ENCODE results near the gene HES1.
"Not testable (repeated sequence)": the region's sequence is repeated elsewhere in the genome, so short reads cannot be mapped to it uniquely, and the experiment has no call there.

The HES1 gene

GRCh38 chr3:194128919-194129295, 7.0 kb upstream of the HES1 start:
- not testable (repeated sequence) for DNase-seq

- DNase-seq, result no peak
Observed at GRCh38 chr3:194129581-194130133, 6.3 kb upstream of the HES1 start.

DNA sequence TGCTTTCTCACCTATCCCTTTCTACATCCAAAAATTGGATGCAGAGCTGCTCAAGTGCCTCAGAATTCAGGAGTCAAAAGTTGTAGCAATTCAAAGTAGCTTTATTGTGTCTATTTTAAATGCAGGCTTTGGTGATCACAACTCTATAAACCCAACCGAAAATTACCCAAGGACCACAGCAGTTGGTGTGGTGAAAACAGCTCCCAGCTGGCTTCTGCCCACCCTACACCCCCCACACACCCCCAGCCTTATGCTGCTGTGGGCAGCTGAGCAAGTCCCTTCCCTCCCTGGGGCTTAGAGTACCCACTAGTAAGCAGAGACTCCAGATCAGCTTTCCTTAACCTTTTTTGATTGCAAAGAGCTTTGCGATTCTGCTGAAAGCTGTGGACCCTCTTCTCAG, 5.8 kb upstream of the HES1 start:
- no peak for DNase-seq

DNA sequence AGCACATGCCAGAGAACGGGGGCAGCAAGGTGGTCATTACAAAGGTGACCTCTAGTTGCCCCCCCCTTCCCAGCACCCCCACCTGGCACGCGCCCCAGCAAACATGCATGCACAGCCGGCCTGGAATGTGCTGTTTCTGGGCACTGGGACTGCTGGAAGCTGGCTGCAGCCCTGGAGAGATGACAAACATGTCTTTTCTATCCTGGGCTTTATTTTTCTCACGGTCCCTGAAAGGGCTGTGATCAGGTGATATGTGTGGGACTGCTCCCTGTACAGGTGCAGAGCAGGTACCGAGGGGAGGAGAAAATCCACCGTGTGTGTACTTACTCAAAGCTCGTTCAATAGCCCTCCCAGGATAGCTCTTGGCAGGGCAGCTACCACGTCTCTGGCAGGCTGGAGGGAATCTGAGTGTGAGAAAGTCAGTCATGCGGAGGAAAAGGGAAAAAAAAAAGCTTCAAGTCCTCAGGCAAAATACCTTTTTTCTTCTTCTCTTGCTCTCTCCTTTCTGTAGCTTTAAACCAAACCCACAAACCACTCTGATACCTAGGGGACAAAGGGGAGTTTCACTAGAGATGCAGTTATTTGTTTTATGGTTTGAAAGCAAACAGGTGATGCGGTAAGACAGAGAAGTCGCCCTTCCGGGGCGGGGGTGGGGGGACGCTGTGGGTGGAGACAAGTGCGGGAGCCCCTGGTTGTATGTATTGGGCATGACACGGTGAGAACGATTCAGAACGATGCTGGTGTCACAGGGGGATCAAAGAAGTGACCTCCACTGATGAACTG, 5.0 kb upstream of the HES1 start:
- no peak for DNase-seq

DNA sequence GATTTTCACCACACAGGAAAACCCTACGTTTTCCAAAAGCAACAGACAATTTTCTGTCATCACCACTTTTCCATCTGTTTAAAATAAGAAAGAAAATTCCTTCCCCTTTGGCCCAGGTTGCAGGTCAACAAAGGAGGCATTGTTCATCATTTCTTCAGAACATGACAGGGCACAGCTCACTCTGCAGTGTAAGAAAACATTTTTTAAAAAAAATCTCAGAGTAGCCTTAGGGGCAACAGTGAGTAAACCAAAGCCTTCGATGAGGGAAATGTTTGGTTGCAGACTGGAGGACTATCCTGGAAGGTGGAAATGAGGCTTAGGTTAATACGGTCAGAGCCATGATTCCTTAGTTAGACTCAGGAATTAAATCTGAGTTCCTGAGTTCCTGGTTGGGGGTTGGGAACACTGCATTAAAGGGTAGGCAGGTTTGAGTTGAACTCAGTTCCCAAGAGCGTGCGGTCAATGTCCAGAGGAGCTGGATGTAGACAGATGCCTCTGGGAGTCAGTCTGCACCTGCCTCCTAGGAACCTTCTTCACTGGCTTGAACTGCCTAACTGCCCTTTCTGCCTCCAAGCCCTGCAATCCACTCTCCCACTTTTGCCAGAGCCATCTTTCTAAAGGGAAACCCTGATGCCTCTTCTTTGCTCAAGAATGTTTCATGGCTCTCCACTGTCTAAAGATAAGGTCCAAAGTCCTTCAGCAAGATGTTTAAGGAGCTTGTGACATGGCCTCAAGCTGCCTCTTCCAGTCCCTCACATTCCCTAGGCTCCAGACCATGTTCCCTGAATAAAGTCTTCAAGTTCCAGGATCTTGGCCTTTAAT, 3.3 kb upstream of the HES1 start:
- no peak for DNase-seq

DNA sequence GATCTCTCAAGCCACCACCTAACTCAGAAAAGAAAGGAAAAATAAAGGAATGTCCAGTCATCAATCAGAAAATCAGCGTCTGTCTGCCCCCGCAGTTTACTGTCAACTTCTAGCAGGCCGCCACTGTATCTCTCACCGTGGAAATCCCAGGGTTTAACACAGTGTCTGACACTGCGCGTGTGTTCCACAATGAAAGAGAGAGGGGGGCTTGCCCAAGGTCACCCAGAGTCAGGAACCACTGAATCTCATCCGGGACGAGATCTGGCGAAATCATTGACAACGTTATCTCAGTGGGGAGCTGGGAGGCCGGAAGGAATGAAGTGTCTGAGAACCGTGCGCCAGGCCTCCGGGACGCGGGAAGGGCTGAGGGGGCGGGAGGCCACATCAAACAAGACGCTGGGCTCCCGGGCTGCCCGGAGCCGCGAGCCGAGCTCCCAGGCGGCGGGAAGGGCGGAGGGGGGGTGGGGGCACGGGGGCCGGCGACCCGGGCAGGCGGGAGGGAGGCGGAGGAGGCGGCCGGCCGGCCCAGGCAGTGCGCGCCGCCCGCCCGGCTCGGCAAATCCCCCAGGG, 2.2 kb upstream of the HES1 start:
- DNase-seq, result no peak

GRCh38 chr3:194134231-194134756, 1.7 kb upstream of the HES1 start:
- DNase-seq, result no peak

DNA sequence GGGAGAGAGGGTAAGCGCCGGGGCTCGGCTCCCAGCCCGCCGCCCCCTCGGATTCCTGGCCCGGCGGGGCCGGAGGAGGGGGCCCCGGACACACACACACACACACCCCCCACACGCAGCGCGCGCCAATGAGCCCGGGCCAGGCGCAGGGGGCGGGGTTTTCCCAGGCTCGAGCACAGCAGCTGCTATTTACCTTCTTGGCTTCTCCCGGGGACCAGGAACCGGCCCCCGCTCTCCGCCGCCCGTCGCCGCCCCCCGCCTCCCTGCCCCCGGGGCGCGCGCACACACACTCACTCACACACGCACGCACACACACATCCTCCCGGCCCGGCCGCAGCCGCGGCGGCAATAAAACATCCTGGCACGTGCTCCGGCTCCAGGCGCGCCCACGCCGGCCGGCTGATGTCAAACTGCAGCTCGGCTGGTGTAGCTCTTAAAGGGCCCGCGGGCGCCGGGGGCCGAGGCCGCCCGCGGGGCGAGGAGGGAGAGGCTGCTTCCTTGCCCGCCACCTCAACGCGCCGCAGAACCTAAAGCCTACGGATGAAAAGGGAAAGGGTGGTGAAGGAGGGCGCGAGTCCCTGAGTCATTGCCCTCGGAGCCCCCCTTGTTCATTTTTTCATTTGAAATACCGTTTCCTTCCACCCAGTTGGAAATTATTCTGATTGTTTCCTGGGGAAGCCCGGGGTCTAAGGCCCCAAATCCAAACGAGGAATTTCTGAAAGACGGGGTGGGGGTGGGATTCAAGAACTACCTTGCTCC, 1.0 kb upstream of the HES1 start:
- DNase-seq, result peak; percentile 88

GRCh38 chr3:194135516-194135805, 487 bp upstream of the HES1 start:
- no peak for DNase-seq

GRCh38 chr3:194136519-194137007, 615 bp downstream of the HES1 start:
- no peak for DNase-seq

DNA sequence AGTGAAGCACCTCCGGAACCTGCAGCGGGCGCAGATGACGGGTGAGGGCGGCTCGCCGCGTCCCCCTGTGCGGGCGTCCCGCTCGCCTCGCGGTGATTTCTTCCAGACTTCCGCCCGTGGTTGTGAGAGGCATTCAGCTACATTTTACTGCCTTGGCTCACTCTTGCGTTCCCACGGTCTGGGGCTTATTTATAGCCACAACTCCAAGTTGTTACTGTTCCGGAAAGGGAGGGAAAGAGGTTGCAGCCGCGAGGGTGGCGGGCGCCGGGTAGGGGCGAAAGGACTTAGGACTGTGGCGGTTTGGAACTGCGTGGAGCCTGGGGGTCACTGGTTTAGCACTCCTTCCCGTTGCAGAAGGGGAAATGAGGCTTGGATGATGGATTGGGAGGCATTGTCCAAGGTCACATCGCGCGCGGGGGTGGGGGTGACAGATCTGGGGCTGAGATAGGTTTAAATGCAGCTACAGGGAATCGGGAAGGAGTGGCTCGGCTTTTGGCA, 1.1 kb downstream of the HES1 start:
- no peak for DNase-seq

DNA sequence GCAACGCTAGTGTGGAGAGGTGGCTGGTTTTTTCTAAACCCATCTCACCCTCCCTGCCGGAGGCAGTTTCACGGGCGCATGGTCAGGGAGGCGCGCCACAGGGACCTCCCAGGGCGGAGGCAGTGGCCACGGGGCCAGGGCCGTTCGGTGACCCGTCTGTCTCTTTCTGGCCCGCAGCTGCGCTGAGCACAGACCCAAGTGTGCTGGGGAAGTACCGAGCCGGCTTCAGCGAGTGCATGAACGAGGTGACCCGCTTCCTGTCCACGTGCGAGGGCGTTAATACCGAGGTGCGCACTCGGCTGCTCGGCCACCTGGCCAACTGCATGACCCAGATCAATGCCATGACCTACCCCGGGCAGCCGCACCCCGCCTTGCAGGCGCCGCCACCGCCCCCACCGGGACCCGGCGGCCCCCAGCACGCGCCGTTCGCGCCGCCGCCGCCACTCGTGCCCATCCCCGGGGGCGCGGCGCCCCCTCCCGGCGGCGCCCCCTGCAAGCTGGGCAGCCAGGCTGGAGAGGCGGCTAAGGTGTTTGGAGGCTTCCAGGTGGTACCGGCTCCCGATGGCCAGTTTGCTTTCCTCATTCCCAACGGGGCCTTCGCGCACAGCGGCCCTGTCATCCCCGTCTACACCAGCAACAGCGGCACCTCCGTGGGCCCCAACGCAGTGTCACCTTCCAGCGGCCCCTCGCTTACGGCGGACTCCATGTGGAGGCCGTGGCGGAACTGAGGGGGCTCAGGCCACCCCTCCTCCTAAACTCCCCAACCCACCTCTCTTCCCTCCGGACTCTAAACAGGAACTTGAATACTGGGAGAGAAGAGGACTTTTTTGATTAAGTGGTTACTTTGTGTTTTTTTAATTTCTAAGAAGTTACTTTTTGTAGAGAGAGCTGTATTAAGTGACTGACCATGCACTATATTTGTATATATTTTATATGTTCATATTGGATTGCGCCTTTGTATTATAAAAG, 1.8 kb downstream of the HES1 start:
- no peak for DNase-seq

- DNase-seq, result no peak
Observed at GRCh38 chr3:194138732-194139070, 2.8 kb downstream of the HES1 start.

DNA sequence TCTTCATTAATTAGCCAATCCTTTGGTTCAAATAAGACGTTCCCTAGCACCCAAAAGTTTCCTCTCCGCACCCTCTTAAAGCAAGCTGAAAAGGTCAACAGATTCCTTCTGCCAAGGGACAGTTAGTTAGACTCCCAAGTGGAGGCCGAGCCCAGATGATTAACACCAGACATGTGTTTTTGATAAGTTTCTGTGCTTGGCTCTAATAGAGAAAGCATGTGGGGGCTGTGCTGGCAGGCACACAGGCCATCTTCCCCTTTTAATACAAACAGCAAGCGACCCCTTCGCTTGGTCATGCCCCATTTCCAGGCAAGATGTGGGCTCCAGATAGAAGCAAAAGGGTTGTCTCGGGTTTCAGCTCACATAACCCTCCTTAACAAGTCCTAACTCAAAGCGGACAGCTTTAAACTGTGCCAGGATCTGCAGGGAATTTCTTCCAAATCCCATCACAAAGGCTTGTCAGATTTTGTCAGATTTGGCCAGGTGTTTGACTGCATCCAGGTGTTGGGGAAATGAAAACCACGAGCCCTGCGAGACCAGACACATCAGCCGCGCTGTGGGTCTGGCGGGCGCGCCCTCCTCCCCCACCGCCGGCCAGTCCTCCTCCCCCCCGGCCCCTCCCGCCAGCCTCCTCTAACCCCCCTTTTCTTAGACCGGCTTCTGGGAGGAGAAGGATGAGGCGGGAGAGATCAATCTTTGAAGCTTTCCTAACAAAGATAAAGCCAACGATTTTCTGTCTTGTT, 3.3 kb downstream of the HES1 start:
- no peak for DNase-seq

DNA sequence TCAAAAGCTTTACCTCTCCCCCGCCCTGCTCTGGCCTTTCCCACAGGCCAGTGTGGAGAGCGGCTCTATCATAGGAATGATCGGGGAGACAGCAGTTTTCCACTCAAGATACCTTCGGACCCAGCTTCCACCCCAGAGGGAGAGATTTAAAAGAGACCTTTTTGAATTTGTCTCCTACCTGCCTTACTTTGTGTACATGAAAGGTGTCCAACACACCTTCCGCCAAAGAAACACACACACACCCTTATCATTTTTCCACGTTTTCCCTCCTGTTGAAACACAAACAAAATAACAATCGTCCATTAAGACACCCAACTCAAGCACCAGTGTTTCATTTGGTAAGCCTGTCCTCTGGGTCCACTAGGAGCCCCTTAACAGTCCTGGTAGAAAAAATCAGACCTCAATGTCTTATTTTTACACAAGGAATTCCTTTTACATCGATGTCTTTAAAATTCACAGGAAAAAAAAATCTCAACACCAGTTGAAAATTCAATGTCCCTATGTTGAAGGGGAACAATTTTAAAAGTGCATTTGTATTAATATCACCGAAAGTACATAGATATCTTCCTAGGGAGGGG, 4.0 kb downstream of the HES1 start:
- DNase-seq, result no peak

DNA sequence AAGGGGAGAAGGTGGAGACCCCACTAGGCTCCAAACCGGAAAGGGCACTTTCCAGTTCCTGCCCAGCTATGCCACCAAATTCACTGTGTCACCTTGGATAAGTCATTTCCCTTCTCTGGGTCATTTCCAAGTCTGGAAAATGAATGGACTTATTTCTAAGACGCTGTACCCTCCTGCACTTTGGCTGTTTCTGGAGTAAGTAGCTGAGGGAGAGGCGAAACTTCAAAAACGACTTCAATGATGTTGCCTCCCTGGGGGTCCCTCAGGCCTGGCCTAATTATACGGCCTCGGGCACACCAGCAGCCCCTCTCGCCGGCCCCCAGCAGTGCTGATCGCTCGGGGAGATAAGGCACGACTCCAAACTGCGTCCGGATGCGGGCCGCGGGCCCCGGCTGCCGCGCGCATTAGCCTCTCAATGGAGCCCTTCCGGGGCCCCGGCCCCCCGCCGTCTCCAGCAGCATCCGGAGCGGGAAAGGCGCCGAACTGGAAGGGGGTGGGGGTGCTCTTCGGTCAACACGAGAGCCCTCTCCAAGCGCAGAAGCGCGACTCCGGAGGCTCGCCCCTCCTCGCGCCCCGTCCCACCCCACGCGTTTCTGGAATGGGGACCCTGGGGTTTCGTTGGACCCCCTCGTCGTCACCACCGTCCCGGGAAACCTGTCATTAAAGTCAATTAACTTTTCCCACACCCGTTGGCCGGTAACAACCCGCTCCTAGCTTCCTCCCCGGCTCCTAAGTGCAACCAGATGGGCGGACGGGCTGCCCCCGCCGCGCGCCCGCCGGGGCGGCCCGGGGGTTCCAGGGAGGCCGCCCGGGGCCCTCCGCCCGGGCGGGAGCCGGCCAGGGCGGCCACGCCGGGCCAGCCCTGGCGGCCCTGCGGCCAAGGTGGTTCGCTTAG, 4.8 kb downstream of the HES1 start:
- no peak for DNase-seq

DNA sequence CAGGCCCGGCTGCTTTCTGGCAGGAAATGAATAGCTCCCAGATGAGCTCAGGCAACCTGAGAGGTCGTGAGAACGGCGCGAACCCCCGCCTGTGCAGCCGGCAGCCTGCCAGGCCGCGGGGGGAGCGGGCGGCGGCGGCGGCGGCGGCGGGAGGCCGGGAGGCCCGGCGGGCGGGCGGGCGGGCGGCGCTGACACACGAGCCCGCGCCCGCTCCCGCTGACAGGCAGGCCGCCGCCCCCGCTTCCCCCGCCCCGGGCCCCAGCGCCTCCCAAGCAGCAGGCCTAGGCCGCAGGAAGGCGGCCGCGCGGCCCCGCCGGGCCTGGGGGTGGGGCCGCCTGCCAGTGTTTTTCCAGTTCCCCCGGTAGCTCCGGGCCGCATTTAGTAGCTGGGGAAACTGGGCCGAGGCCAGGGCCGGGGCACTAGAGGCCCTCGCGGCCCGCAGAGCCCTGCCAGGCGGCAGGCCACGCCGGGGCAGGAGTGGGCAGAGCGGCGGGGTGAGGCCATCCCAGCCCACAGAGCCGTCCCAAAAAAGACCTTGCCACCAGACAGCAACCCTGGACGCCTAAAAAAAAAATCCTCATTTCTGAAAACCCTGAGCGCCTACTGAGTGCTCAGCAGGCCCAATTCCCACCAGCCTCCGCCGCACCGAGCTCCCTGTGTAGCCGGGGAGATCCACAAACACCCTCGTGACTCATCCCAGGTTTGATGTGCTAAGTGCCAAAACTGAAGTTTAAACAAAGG, 5.6 kb downstream of the HES1 start:
- peak; percentile 54 for DNase-seq

DNA sequence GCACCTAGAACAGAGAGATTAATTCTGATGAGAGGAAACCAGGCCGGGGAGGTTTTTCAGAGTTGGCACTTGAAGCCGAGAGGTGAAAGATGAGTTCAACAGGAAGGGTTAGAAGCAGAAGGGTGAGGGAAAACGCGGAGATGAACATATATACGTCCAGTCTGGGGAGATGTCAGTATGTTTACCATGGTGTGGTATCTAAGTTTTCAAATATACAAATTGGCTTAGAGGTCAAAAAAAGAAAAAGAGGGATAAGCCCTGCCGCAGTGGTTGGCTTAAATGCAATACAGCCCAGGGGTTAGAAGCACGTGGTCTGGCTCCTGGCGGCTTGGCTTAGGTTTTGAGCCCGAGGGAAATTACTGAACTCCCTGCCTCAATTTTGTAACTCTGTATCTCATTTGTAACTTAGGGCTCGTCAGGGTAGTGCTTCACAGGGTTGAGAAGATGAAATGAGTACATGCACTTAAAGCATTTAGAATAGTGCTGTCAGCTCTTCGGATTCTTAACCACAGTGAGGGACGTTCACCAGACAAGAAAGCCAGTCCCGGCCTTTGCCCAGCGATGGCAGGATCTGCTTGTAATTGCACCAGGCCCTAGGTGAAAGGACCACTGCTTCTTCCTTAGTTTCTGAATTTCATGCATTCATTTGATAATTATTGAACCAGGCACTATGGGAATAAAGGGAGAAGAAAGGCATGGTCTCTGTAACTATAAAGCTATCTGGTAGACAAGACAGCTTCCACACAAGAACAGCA, 6.4 kb downstream of the HES1 start:
- DNase-seq, result no peak
